Adrenal gland (tissue), 12 donors: ENCODE data around the gene FRMD1. TPM values are rescaled to one million over a fixed set of nuclear protein-coding genes. Genes with fewer than 3 reads are reported as not detected.

Source experiments
- DNase-seq, 7 donors: peaks; one replicate each; pipeline ENCODE4 v3.0.0-alpha.2; 2019 to 2020
- H3K27ac ChIP-seq, 5 donors: fragments of 200-600 bp; sonication (generic) in 4 of 5; 1 replicate in 3 of 5; 2 replicates in 2 of 5; pipeline versions ENCODE4 v1.5.1 to v1.8.0; 2016 to 2020; ENCODE audit warnings: mild to moderate bottlenecking in 1 of 5
- H3K27me3 ChIP-seq: fragments of 200-600 bp; 2 replicates; pipeline ENCODE4 v1.8.0; 2021
- H3K36me3 ChIP-seq, 2 donors: fragments of 200-600 bp; replicated peaks in 1 of 2; 1 replicate in 1 of 2; 2 replicates in 1 of 2; pipeline versions ENCODE4 v1.5.1 to v1.8.0; 2018 to 2022
- H3K4me1 ChIP-seq, 2 donors: fragments of 200-600 bp; replicated peaks in 1 of 2; 1 replicate in 1 of 2; 2 replicates in 1 of 2; pipeline versions ENCODE4 v1.5.1 to v1.8.0; 2018 to 2021
- H3K4me3 ChIP-seq, 4 donors: fragments of 200-600 bp; sonication (generic) in 3 of 4; one replicate each; pipeline ENCODE4 v1.5.1; 2016 to 2018
- H3K9me3 ChIP-seq, 3 donors: fragments of 200-600 bp; sonication (generic) in 1 of 3; replicated peaks in 1 of 3; 1 replicate in 2 of 3; 2 replicates in 1 of 3; pipeline versions ENCODE4 v1.5.1 to v1.8.0; 2016 to 2021
- POLR2A ChIP-seq, 2 donors: fragments of 450-650 bp; IDR thresholded peaks; one replicate each; pipeline ENCODE4 v1.6.1; 2017; ENCODE audit warnings: antibody characterized with exemption in 2 of 2, mild to moderate bottlenecking in 2 of 2, moderate library complexity in 1 of 2
- WGBS, 4 donors: extraction: QIAGEN DNeasy Blood & Tissue Kit in 2 of 4; methylation state at CpG; one replicate each; pipeline versions ENCODE4 v1.1.5 to v1.1.7; 2013 to 2017; 5-methylcytosine and 5-hydroxymethylcytosine counted together
- intact Hi-C, 2 donors: fragments of 100-400 bp; cut with DNase I; formaldehyde crosslinking; loops; one replicate each; pipeline versions ENCODE4 v1.14.1 to v1.15.0; 2022 to 2023
- polyA plus RNA-seq, 3 donors: library from polyadenylated mRNA; stranded (reverse); fragments of 200-250 nt in 2 of 3; fragments of 350-450 nt in 1 of 3; fragmentation: Illumina TruSeq in 1 of 3; extraction: RNeasy Lipid Tissue Mini Kit (QIAGEN cat#74804) in 1 of 3; gene quantifications; one replicate each; pipeline ENCODE4 v1.2.3, GENCODE V29; 2013 to 2014
- total RNA-seq, 9 donors: library from RNA; depleted of rRNA in 4 of 9; stranded (reverse); fragments of >200 nt in 4 of 9; fragments of 120-200 nt in 1 of 9; fragmentation: NEBNext Ultra II Directional in 1 of 9; extraction: Animal tissue kit (Norgen Biotek cat#: 25700) in 1 of 9; gene quantifications; one replicate each; pipeline versions ENCODE4 v1.1.0 to v1.2.4, GENCODE V29; 2013 to 2023
- TF ChIP-seq, protein P1 (sequence below), 6 experiments: fragments of 450-650 bp in 4 of 6; fragments of 200-600 bp in 2 of 6; sonication (generic) in 1 of 6; IDR thresholded peaks; 1 replicate in 5 of 6; 2 replicates in 1 of 6; pipeline versions ENCODE4 v1.5.1 to v1.8.0; 2016 to 2021; ENCODE audit warnings: antibody characterized with exemption in 6 of 6, mild to moderate bottlenecking in 2 of 6, moderate library complexity in 1 of 6
- donor health status: healthy with polysubstance abuse.
- donor health status: Bipolar disorder and iron deficiency.
- donor health status: DM: yes; HTN: yes; CAD: no.
- donor health status: DM: no; HTN: no; CAD: no.
- donor health status: DM: no; HTN: no; CAD: no.
- donor health status: DM: yes; HTN: yes; CAD: no.

Gene FRMD1
- total and polyA plus RNA-seq, 12 donors = under 0.01 to 0.32 (median 0.14) TPM; not detected in 7

DNA sequence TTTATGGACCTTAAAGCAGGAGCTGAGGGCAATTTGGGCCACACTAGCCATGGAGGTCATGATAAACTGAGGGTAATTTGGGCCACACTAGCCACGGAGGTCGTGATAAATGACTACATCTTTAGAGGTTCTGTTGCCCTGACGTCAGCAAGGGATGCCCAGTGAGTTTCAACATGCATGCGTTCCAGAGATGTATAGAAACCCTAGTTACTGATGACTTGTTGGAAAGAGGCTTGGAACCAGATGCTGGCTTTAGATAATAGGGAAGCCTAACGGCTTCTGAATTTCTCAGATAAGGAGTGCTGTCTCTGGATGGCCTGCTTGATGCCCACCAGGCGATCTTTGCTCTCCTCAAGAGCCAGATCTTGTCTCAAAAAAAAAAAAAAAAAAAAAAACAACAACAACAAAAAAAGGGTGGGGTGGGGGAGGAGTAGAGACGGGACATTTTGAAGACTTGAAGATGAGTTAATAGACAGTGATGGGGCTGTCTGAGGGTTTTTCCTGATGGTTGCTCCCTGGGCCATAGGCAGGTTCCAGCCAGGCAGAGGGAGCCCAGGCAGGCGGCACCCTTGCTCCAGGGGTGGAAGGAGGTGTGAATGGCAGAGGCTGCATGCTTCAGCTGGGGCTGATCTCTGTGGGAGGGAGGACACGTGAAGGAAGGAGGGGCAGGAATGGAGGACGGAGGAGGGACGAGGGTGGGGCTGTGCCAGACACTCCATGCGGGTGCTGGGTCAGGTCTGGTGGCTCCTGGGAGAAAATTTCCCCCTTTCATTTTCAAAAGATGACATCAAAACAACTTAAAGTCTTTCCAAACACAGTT lies 27.0 kb upstream of the FRMD1 start:
- H3K4me3 ChIP-seq = no peak overlapping the region
- WGBS, 4 donors = 72 to 76% (median 74%) methylated on average over 12 of the region's 12 CpGs
- H3K36me3 ChIP-seq = no peaks in the 10 kb centered on the region
- no peak overlapping the region for H3K27ac ChIP-seq
- TF ChIP-seq, protein P1, sequence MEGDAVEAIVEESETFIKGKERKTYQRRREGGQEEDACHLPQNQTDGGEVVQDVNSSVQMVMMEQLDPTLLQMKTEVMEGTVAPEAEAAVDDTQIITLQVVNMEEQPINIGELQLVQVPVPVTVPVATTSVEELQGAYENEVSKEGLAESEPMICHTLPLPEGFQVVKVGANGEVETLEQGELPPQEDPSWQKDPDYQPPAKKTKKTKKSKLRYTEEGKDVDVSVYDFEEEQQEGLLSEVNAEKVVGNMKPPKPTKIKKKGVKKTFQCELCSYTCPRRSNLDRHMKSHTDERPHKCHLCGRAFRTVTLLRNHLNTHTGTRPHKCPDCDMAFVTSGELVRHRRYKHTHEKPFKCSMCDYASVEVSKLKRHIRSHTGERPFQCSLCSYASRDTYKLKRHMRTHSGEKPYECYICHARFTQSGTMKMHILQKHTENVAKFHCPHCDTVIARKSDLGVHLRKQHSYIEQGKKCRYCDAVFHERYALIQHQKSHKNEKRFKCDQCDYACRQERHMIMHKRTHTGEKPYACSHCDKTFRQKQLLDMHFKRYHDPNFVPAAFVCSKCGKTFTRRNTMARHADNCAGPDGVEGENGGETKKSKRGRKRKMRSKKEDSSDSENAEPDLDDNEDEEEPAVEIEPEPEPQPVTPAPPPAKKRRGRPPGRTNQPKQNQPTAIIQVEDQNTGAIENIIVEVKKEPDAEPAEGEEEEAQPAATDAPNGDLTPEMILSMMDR (IDR thresholded peaks at IDR 0.05) = no peak
- no peak for TF ChIP-seq POLR2A (IDR thresholded peaks at IDR 0.05)
- intact Hi-C loops = no loop called here
- H3K27me3 ChIP-seq = peaks cover 18% of the 10 kb centered on the region
- H3K4me1 ChIP-seq = no peaks in the 10 kb centered on the region
- no peaks in the 10 kb centered on the region for H3K9me3 ChIP-seq
- no peak for DNase-seq

DNA sequence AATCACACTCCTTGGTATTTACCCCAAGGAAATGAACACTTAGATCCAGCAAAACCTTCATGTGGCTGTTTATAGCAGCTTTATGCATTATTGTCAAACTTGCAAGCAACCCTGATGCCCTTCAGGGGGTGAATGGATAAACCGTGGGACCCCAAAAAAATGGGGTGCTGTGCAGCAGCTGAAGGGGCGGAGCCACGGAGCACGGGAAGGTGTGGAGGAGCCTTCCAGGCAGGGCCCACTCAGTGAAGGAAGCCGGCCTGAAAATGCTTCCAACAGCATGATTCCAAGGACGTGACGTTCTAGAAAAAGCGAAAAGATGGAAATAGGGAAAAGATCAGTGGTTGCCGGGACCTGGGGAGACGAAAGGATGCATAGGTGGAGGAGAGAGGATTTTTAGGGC lies 25.6 kb upstream of the FRMD1 start:
- DNase-seq = no peak
- Histone ChIP-seq H3K4me3 (no peak overlapping the region), H3K27ac (no peak overlapping the region), H3K27me3 (peaks cover 19% of the 10 kb centered on the region), H3K4me1 (no peaks in the 10 kb centered on the region), H3K36me3 (no peaks in the 10 kb centered on the region), H3K9me3 (no peaks in the 10 kb centered on the region)
- intact Hi-C loops = no loop called here
- WGBS, 4 donors = 72 to 82% (median 79%) methylated on average over 10 of the region's 10 CpGs
- TF ChIP-seq, protein P1 (IDR thresholded peaks at IDR 0.05) = no peak
- no peak for TF ChIP-seq POLR2A (IDR thresholded peaks at IDR 0.05)

DNA sequence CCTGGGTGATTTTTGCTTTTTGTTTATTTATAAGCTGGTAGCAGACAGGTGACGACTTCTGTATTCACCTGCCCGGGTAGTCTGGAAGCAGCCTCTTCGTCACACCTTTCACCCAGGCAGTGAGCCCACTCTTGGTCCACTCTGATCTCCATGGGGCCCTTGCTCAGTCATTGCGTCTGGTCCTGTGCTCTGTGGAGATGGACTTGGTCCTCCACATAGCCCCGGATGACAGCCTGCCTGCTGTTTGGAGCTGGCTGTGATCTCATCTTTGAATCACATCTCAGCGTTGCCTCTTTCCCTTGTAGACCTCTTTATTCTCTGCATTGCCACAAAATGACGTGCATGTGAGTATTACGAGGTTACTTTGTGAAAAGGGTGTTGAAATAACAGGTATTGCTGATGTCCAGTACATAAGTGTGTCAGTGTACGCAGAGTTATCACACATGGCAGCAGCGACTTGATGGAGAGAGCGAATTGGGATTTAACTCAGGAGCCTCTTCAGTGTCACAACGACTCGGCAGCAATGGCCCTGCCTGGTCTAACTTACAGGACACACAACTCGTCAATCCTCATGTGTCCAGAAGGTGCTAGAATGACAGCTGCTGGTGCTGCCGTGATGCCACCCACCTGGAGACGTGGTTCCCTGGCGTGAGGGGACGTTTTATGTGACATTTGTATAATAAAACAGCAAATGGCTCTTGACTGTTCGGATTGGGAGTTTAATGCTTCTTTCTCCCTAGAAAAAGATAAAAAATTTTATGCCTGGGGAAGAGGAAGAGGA lies 24.2 kb upstream of the FRMD1 start:
- TF ChIP-seq, protein P1 (IDR thresholded peaks at IDR 0.05) = no peak
- TF ChIP-seq POLR2A (IDR thresholded peaks at IDR 0.05) = no peak
- H3K36me3 ChIP-seq = no peaks in the 10 kb centered on the region
- DNase-seq = no peak
- H3K27me3 ChIP-seq = peaks cover 19% of the 10 kb centered on the region
- 59 to 62% (median 60%) methylated on average over 17 to 19 of the region's 19 CpGs for WGBS, 4 donors
- H3K4me1 ChIP-seq = no peaks in the 10 kb centered on the region
- no peak overlapping the region for H3K4me3 ChIP-seq
- H3K27ac ChIP-seq = no peak overlapping the region
- no peaks in the 10 kb centered on the region for H3K9me3 ChIP-seq
- intact Hi-C loops = no loop called here

DNA sequence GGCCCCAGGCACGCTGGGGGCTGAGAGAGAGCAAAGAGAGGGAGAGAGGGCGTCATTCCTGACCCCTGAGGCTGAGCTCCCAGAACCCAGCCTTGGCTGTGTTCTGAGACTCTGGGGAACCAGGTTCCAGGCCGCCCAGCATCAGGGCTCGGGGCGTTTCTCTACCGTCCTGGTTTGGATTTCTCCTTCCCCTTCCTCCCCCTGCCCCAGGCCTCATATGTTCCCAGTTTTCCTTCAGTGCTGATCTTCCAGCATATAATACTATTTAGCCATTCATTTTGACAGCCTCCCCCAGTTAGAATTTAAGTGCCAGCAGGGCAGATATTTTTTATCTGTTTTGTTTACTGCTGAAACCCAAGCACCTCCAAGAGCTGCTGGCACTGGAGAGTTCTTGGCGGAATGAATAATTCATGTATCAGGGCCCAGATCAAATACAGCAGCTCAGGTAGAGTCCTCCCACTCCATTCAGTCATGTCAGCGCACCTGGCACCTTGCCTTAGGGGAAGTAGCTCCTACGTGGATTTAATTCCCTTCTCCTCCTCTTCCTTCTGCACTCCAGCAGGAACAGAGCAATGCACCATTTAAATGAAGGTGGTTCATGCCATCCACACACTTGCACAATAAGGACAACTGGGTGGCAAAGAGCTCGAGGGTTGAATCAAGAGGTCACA lies 23.4 kb upstream of the FRMD1 start:
- DNase-seq = no peak
- WGBS, 4 donors = 59 to 74% (median 66%) methylated on average over 10 of the region's 10 CpGs
- peaks cover 19% of the 10 kb centered on the region for H3K27me3 ChIP-seq

More for the DNA sequence above, 23.4 kb upstream of the FRMD1 start:
- intact Hi-C loops = no loop called here
- no peaks in the 10 kb centered on the region for H3K36me3 ChIP-seq
- H3K4me1 ChIP-seq = no peaks in the 10 kb centered on the region
- H3K4me3 ChIP-seq = no peak overlapping the region
- TF ChIP-seq POLR2A (IDR thresholded peaks at IDR 0.05) = no peak
- TF ChIP-seq, protein P1 (IDR thresholded peaks at IDR 0.05) = no peak
- H3K27ac ChIP-seq = no peak overlapping the region
- H3K9me3 ChIP-seq = no peaks in the 10 kb centered on the region
